LNCAP (cell line): ENCODE data around the gene RPL28.
"Not testable (repeated sequence)": the region's sequence is repeated elsewhere in the genome, so short reads cannot be mapped to it uniquely, and the experiment has no call there.

ENCODE experiments used
- CTCF ChIP-seq: fragments of 450-650 bp; IDR thresholded peaks from 2 replicates; pipeline ENCODE4 v1.5.1; 2017; ENCODE audit warnings: mild to moderate bottlenecking

The RPL28 gene

GRCh38 chr19:55402509-55402908 lies 16.8 kb downstream of the RPL28 start:
- no peak for TF ChIP-seq CTCF

GRCh38 chr19:55405638-55406037 lies 19.9 kb downstream of the RPL28 start:
- no peak for TF ChIP-seq CTCF

- no peak for TF ChIP-seq CTCF
These were observed 20.5 kb downstream of the RPL28 start for GRCh38 chr19:55406091-55406825.

GRCh38 chr19:55406826-55407549 lies 21.3 kb downstream of the RPL28 start:
- TF ChIP-seq CTCF: no peak

- TF ChIP-seq CTCF: not testable (repeated sequence)
These were observed 21.7 kb downstream of the RPL28 start, which contains the start of gene UBE2S for GRCh38 chr19:55407550-55407799. UBE2S (minus strand) TSS chr19:55407788; CDS start chr19:55407589, 199 bp downstream.

GRCh38 chr19:55407800-55408532 lies 22.2 kb downstream of the RPL28 start:
- no peak for TF ChIP-seq CTCF

GRCh38 chr19:55408533-55408872 lies 22.8 kb downstream of the RPL28 start:
- no peak for TF ChIP-seq CTCF
